Hair follicle dermal papilla cell (primary cell): ENCODE data around the gene ULK1. TPM values are rescaled to one million over a fixed set of nuclear protein-coding genes. Genes with fewer than 3 reads are reported as not detected.

Experiments used
- small RNA-seq: library from RNA; depleted of rRNA; stranded (forward); fragments of <200 nt; gene quantifications from one replicate; pipeline ENCODE3, GENCODE V24; 2012
- total RNA-seq: library from RNA; depleted of rRNA; stranded (reverse); fragments of >200 nt; gene quantifications from 2 replicates; pipeline ENCODE4 v1.2.3, GENCODE V29; 2012

The ULK1 gene
- 13.3 and 14.8 TPM in 2 replicates for total RNA-seq

DNA sequence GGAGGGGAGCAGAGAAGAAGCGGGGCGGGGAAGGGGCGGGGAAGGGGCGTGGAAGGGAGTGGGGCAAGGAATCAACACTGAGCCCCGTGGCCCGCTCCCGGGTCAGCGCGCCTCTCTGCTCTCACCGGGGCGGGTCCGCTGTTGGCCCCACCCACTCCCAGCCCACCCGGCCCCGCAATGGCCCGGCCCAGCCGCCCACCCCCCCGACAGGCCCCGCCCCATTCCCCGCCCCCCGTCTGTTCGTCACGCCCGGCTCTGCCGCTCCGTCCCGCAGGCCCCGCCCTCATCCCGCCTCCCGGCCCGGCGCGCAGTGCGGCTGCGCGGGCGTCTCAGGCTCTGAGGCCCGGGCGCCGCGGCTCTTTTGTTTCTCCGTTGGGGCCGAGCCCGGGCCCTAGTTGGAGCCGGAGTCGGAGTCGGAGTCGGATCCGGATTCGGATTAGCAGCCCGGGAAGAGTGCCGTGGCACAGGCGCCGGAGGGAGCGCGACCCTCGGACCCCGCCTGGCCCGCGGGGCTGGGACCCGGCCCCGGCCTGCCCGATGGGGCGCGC lies at the start of gene ULK1:
Gene ULK1, plus strand, starts transcription at position 310 of the 548 bp plus-strand sequence. CDS start 380 bp downstream, outside the sequence.

DNA sequence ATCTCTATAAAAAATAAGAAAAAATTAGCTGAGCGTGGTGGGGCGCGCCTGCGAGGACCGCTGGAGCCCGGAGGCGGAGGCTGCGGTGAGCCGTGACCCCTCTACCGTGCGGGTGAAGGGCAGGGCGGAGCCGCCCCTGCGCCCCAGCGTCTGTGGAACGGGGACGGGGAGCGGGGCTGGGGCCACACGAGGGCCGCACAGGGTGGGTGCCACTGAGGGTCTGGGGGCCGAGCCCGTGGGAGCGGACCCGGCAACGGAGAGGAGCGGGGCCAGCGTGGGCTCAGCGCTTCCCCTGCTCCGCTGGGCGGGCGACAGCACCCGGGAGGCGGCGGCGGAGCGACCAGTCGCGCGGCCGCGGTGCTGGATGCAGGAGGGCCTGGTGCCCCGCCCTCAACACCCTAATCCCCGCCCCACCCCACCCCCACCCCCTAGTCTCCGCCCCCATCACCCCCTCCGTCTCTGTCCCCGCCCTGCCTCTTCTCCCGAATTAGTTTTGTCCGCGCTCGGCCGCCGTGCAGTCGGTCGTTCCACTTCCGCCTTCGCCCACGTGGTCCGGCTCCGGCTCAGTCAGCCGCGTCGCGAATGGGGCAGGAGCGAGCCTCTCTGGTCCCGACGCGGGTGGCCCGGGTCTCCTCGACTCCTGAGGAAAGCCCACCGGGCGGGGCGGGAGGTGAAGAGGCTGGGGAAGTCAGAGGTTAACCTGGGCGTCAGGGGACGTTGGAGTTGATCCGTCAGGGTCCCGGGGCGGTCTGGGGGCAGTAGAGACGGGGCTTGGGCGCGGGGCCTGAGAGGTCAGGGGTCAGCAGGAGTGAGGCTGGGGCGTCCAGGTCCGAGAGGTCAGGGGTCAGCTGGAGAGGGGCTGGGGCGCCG lies 34.5 kb downstream of the ULK1 start, which contains the start of gene PUS1:
Gene PUS1, plus strand, starts transcription at position 566 of the 870 bp plus-strand sequence. CDS start 447 bp downstream, outside the sequence.

DNA sequence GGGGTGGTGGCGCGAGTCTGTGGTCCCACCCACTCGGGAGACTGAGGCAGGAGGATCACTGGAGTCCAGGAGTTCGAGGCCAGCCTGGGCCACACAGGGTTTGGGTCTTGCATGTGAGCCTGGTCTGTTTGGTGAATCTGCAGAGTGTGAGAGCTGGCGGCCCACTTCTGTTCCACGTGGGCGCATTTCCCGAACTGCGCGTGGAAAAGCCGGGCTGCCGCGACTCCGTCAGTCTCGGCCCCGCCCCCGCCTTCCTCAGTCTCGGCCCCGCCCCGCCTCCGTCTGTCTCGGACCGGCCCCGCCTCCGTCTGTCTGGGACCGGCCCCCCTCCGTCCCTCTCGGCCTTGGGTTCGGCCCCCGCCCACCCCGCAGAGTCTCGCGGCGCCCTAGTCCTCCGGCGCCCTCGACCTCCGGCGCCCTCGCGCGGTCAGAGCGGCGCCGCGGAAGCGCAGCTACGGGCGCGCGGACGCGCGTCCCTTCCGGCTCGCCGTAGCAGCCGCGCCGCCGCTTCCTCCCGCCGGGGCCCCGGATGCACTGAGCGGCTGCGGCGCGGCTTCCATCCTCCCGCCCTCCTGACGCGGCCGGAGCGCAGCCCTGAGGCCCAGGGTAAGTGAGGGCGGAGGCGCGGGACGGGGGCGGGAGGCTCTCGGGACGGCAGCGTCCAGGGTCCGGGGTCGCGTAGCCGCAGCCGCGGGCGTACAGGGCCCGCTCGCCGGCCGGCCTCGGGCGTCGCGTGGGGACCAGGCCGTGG lies 55.2 kb downstream of the ULK1 start, which contains the start of gene EP400:
Gene EP400, plus strand, starts transcription at position 512 of the 751 bp plus-strand sequence. CDS start 10,678 bp downstream, outside the sequence.

Small RNA genes lying within 50 kb of the gene (small RNA-seq; reads per million reads assigned to genes)
- gene AC131009.3: not detected

Other genes with a start within 250 kb of the ULK1 start
- 31.7 and 40.7 TPM in 2 replicates for gene SFSWAP, start 183.5 kb upstream of the ULK1 start, total RNA-seq
- 11.2 and 18.5 TPM in 2 replicates for gene MMP17, start 66.2 kb upstream of the ULK1 start, total RNA-seq
- 8.0 and 11.0 TPM in 2 replicates for gene PUS1, start 34.7 kb downstream of the ULK1 start, total RNA-seq
- 14.1 and 16.1 TPM in 2 replicates for gene EP400, start 55.3 kb downstream of the ULK1 start, total RNA-seq
- 7.9 and 12.0 TPM in 2 replicates for gene DDX51, start 249.7 kb downstream of the ULK1 start, total RNA-seq
- gene NOC4L, start 249.8 kb downstream of the ULK1 start, total RNA-seq: 10.6 and 10.9 TPM in 2 replicates